GM19328 (cell line): ENCODE measurements around the gene PAN3.
A peak's percentile ranks its signal among the peaks of the same experiment; 100 is the strongest.

Source experiments
- ATAC-seq: cut with Tn5 transposase; IDR thresholded peaks from one replicate; pipeline ENCODE4 v1.9.1; 2021; ENCODE audit warnings: mild to moderate bottlenecking, moderate library complexity; ENCODE audit not compliant: unreplicated experiment

Gene PAN3

GRCh38 chr13:28204690-28205443 is 66.5 kb downstream of the PAN3 start:
- no peak for ATAC-seq

GRCh38 chr13:28218679-28219078 is 80.3 kb downstream of the PAN3 start:
- ATAC-seq: no peak

GRCh38 chr13:28219408-28220099 is 81.2 kb downstream of the PAN3 start:
- no peak for ATAC-seq

GRCh38 chr13:28220166-28220565 is 81.8 kb downstream of the PAN3 start:
- ATAC-seq: no peak

GRCh38 chr13:28229522-28230411 is 91.4 kb downstream of the PAN3 start:
- ATAC-seq: no peak

- ATAC-seq: no peak
Observed at GRCh38 chr13:28231642-28232041, 93.3 kb downstream of the PAN3 start.

- no peak for ATAC-seq
Observed at GRCh38 chr13:28237944-28238343, 99.6 kb downstream of the PAN3 start.

- no peak for ATAC-seq
Observed at GRCh38 chr13:28239374-28239773, 101.0 kb downstream of the PAN3 start.

GRCh38 chr13:28245465-28245864 is 107.1 kb downstream of the PAN3 start:
- ATAC-seq: no peak

GRCh38 chr13:28246891-28247290 is 108.5 kb downstream of the PAN3 start:
- no peak for ATAC-seq

GRCh38 chr13:28248080-28248479 is 109.7 kb downstream of the PAN3 start:
- ATAC-seq: no peak

- no peak for ATAC-seq
Observed at GRCh38 chr13:28250542-28250941, 112.2 kb downstream of the PAN3 start.

- no peak for ATAC-seq
Observed at GRCh38 chr13:28251466-28251865, 113.1 kb downstream of the PAN3 start.

GRCh38 chr13:28252547-28252946 is 114.2 kb downstream of the PAN3 start:
- ATAC-seq: no peak

GRCh38 chr13:28257305-28257704 is 119.0 kb downstream of the PAN3 start:
- no peak for ATAC-seq

- no peak for ATAC-seq
Observed at GRCh38 chr13:28258417-28258816, 120.1 kb downstream of the PAN3 start.

- no peak for ATAC-seq
Observed at GRCh38 chr13:28267497-28267896, 129.2 kb downstream of the PAN3 start.

GRCh38 chr13:28268800-28269223 is 130.5 kb downstream of the PAN3 start:
- ATAC-seq: peak; percentile 98

GRCh38 chr13:28271056-28271840 is 132.9 kb downstream of the PAN3 start:
- ATAC-seq: no peak

- ATAC-seq: no peak
Observed at GRCh38 chr13:28273919-28274318, 135.6 kb downstream of the PAN3 start.

- no peak for ATAC-seq
Observed at GRCh38 chr13:28282451-28282850, 144.1 kb downstream of the PAN3 start.
